HEK293T (cell line): Measurements from ENCODE around the gene IGSF5.

Source experiments
- BHLHE40 ChIP-seq: fragments of 450-650 bp; IDR thresholded peaks from 2 replicates; pipeline ENCODE4 v1.6.1; 2016; ENCODE audit warnings: mild to moderate bottlenecking, moderate library complexity, borderline replicate concordance
- FOXM1 ChIP-seq: fragments of 450-650 bp; IDR thresholded peaks from 2 replicates; pipeline ENCODE4 v1.6.1; 2017; ENCODE audit warnings: mild to moderate bottlenecking, borderline replicate concordance
- SUZ12 ChIP-seq: fragments of 450-650 bp; IDR thresholded peaks from 2 replicates; pipeline ENCODE4 v1.6.1; 2016; ENCODE audit warnings: mild to moderate bottlenecking

DNA sequence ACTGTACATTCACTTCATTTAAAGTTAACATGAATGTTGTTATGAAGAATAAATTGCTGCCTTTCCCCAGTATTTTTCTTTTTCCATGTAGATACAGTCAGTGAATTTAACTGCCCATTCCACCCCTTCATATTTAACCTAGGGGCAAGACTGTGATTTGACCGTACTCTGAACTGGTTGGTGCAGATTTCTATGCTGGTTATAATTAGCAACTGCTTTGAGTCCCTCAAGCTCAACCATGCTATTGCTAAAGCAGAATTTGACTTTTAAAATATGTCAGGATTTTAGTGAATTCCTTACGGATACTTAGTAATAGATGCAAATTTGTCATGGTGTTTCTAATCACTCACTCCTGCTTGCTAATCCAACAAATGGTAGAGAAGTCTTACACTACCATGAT, 57.2 kb downstream of the IGSF5 start:
- TF ChIP-seq SUZ12 (no peak), FOXM1 (no peak), BHLHE40 (no peak)
